Activated CD4-positive, CD25-positive, alpha-beta regulatory T cell treated with anti-CD3 and anti-CD28 coated beads, Interleukin-2, amount 50 U/mL, for 16 hours (primary cell): ENCODE measurements around the gene OTP.

Experiments
- DNase-seq: peaks from one replicate; pipeline ENCODE4 v3.0.0-alpha.2; 2020; ENCODE audit warnings: low read depth, low spot score

Gene OTP

DNA sequence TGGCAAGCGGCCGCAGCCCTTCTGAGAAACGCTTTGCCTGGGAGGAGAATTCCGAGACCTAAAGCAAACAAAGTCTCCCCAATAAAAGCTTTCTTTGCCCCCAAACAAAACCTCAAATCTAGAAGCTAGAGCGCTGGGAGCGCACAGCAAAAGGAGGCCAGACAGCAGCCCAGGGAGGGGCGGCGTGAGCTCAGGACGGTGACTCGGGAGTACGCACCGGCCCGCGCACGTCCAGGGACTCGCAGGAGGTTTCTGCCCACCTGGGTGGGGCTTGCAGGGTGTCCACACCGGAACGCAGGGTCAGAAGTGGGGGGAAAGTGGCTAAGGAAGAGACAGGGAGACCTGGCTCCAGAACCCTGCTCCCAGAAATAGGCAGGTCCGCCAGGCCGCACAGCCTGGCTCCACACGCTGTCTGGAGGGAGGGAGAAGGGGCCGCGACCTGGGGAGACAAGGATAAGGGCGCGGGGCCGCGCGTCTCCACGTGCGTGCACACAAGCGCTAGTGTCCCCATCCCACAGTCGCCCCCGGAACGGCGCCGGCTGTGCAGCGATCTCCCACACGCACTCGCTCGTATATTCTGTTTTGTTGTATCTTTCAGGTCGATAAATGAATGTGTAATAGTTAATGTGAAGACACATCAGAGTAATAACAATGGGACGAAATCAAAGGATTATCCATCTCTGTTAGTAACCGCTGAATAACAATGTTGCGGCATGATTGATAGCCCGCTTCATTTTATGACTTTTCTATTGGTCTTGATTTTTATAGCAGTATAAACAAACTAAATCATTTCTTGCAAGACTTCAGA lies 2.3 kb upstream of the OTP start:
- DNase-seq, result no peak

DNA sequence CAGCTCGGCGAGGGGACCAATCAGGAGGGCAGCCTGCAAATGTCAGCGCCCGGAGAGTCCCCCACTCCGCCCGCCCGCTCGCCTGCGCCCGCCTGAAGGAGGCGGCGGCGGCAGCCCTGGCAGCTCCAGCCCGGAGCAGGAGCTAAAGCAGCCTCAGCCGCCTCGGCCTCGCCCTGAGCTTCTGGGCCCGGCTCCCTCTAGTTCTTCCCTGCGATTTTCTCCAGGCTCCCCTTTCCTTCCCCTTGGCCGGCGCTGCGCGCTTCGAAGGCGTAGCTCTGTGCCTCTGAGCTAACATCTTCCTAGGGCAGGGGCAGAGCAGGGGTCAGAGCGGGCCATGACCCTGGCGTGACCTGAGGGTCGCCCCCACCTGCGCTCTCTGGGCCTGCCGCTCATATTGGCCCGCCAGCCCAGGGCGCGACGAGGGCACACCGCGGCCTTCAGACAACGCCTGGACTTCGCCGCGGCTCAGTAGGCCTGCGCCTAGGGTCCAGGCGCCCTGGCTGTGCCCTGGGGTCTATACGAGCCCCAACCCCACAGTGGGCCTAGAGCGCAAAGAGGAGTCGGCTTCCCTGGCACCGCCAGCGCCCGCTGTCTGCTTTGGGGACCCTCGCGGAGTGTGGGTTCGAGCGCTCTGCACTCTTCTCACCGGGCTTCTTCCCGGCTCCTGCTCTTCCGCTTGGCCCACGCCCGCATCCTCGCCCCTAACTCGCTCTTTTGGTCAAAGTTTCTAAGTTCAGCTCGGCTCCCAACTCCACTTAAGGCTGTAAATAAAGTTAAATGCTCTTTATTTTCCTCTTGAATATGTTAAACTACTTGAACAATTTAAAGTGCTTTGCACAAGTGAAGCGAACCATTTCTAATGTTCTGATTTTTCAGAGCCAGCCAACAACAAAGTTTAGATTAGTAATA lies 504 bp upstream of the OTP start:
- no peak for DNase-seq

DNA sequence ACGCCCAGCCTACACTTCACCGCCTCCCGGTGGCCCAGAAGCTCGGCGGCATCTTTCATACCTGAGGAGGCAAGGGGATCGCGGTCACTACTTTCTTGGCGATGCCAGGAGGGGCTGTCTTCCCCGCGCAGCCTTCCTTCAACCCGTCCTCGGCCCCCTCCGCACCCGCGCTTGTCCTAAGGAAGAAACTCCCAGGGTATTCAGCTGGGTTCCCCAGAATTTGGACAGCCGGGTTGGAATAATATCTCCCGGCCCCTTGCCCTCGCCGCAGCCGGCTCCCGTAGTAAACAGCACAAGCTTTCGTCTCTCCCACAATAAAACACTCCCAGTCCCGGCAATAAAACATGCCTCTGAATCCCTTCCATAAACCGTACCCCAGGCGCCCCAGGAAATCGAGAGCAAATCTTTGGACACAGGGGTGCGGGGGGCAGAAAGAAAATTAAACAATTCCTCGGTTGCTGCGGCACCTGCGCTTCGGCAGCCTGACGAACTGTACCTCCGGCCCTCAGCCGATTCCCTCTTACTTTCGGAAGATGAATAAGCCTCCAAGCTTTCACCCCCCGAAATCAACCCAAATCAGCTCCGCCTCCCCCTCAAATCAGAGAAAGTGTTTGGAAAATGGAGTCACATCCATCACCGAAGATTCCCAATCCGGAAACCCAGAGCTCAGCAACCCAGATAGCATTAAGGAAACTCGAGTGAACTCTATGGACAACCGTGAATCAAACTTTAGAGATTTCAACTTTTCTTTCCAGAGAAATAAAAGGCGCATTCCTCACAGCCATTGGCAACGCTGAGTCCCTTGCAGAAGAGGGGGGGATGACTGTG lies 1.1 kb downstream of the OTP start:
- no peak for DNase-seq

DNA sequence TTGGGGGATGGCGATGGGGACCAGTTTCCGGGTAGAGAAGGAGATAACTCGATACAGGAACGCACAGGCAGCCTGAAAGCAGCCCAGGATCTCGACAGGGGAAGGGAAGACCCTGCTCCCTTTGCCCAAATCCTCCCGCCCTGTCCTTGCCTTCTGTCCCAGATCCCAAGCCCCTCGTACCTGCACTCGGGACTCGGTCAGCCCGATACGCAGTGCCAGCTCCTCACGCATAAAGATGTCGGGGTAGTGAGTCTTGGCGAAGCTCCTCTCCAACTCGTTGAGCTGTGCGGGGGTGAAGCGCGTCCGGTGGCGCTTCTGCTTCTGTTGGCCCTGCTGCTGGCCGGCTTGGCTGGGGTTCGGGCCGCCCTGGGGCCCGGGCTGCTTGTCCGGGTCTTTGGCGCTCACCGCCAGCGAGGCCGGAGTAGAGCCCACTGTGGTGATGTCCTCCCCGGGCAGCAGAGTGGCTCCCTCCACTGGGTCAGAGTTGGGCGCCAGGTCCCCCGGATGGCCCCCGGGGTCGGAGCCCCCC lies 1.8 kb downstream of the OTP start:
- DNase-seq, result no peak

DNA sequence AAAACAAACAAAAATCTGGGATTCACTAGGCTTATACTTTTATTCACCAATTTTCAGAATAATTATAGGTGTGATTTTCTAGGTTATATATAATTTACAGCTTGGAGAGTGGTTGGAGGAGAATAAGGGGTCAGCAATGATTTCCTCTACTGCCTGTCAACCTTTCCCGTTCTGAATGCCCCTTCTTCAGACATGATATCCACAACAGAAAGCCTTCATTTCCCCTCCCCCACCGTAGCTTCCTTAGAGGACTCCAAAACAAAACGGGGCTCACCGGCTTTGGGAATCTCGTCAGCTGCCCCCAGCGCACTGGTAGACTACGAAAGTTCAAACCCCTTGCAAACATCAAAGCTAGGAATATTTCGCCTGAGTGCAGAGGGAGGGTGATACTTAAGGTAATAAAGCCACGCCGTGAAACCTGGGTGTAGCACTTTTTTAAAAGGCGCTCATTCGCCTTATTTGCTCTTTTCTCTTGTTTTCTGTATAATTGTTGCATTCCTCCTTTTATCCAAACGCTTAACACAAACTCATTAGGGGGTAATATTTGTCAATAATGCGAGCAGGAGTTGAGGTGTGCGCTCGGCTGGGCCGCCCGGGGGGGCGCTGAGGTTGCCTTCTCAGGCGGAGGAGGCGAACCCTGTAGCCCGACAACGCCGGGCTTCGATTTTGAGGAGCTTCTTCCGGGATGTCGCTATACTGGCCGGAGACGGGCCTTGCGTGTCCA lies 2.4 kb downstream of the OTP start:
- no peak for DNase-seq

DNA sequence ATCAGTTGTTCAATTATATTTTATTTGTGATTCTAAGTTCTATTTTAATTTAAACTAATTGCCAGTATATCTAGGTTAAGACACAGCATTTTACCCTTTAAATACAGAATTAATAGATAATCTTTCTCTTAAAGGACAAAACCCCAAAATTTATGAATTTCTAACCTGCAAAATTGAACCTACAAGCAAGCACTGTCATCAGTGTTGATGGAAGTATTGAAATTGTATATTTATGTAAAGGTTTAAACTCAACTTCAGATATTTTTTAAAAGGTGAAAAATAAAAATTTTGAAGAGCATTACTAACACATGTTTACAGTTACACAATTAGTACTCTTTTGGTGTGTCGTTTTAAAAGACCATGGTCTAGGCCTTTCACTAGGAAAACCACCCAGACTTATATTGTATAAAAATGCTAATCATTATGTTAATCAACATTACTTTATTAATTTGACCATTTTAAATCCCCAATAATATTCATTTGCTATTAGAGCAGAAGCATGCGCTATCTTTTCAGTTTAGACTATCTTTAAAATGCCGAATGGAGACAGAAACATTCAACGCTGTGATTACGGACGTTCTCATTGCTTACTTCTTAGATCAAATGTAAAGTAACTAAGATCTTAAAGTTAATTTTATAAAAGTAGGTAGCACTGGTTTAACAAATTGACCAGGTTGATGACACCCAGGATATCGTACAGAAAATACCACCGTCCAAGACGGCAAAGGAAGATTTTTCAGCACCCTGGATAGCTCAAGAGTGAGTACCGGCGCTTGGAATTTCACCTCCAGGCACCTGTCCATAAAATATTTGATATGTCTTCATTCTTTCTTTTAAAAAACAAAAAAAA lies 3.2 kb downstream of the OTP start:
- no peak for DNase-seq

DNA sequence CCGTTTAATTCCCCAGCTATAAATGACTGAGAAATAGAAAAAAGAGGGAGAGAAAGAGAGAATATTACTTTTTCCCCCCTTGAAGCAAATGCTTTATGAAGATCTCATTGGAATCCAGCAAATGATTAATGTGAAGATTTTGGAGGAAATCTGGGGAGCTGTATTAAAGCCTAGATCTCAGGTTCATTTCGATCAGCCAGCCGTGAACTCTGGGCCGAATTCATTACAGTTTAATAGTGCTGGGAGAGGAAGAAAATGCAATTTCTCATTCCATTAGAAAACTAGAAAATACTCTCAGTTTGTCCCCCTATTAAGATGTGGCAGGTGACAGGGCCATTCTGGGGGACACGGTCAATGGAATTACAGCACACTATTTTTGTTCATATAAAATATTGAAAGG lies 4.8 kb downstream of the OTP start:
- DNase-seq, result no peak

DNA sequence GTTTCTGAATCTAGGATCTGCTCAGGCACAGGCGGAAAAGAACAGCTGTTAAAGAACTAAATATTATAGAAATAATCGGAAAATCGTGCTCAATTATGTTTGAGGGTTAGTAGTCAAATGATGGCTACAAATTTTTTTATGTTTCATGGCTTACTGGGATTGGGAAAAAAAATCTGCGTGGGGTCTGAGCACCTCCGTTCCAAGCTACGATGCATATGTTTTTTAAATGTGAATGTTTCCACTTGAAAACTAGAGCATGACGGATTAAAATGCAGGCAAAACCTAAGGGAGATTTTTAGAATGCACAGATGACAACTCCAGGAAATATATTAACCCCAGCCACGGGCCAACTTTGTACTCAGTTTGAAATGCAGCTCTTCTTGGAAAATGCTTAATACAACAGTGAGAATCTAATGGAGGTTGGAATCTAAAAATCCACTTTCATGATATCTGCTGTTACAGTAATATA lies 5.3 kb downstream of the OTP start:
- DNase-seq, result no peak

DNA sequence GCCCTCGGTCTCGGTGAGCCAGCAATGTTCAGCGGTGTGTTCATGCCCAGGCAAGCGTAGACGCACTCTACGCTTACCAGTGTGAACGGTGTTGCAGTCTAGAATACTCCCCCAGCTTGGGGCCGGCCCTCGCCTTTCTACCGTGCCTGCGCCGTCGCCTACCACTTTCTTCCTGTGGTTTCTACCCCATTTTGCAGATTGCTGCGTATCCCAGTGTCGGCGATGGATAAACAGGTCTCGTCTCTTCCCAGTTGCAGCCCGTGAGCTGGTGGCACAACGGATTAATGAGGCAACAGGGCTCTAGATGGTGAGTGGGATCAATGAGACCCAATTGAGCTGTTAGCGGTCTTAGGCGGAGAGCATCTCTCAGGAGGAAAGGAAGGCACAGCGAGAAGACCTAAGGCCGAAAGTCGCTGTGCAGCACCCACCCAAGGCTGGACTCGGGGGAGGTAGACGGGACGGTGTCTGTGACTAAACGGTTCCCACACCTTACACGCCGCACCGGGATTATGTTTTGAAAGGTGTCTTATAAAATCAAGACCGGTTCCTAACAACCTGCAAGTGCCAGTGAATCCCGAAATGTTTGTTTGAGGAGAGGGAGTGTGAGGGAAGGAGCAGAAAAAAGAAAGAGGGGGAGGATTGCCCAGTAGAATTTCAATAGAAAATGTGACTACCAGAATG lies 5.8 kb downstream of the OTP start:
- DNase-seq, result no peak

DNA sequence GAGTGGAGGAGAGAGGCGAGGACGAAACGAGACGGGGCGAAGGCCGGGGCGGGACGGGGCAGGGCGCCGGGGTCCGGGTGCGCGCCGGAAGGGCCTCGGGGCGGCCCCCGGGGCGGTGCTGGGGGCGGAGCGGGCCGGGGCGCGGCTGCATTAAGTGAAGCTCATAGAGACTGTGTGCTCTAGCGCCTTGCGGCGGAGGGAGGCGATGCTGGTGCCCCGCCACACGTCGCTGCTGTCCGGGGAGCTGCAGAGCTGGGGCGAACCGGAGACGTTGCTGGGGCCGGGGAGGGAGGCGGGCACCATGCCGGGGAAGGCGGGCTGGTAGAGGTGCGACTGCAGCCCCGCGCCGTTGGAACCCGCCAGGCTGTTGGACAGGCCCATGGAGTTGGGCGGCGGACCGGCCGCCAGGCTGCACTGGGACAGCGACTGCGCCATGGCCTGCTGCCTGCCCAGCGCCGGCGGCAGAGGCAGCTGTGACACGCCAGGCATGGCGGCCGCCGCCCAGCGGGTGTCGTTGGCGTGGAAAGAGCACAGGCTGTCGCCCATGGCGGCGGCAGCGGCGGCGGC lies 8.3 kb downstream of the OTP start:
- no peak for DNase-seq

DNA sequence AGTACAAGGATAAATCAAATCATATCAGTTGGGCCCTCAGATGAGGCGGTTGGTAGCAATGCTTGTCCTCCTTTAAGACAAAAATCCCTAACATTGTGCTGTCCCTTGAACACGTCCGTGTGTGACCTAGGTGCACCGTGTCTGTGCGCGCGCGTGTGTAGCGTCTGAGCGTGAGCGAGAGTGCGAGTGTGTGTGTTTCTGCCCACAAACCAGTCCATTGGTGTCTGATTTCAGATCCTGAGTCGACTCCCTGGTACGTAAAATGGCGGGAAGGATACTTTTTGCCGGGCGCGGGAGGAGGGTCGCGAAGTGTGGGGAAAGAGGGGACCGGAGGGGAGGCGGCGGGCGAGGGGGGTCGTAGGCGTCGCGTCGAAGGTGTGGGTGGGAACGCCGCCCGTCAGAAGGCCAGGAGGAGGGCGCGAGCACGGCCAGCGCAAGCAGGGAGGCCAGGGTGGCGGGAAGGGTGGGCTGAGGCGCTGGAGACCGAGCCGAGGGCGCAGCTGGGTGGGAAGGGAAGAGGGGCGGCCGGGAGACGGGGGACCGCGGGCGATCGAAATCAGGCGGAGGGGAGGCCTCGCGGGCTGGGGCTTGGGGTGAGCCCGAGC lies 8.9 kb downstream of the OTP start:
- DNase-seq, result no peak

DNA sequence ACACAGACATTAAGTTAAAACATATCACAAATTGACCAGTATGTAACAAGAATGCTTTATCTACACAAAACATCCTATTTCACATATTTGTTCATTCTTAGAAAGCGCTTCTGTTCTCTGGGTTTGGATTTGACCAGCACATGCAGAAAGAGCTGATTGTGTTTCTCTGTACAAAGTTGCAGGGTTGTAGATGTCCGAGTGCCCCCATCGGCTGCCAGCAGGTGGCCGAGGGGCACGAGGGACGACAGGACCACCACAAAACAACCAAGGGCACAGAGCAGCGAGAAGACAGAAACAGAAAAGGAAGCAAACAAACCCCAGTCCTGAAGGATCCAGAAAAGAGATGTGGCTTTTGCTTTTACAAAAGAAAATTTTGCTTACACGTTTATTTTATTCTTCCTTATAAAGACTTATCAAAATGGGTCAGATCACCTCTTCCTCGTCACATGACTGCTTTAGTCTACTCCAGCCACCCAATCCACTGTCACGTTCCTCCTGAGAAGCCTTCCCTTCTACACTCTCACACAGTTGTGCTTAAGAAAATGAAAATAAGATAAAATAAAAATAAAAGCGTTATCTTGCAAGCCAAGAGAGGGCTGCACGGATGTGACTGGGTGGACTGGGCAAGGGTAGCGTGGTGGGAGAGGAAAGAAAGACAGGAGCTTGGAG lies 9.5 kb downstream of the OTP start:
- no peak for DNase-seq

DNA sequence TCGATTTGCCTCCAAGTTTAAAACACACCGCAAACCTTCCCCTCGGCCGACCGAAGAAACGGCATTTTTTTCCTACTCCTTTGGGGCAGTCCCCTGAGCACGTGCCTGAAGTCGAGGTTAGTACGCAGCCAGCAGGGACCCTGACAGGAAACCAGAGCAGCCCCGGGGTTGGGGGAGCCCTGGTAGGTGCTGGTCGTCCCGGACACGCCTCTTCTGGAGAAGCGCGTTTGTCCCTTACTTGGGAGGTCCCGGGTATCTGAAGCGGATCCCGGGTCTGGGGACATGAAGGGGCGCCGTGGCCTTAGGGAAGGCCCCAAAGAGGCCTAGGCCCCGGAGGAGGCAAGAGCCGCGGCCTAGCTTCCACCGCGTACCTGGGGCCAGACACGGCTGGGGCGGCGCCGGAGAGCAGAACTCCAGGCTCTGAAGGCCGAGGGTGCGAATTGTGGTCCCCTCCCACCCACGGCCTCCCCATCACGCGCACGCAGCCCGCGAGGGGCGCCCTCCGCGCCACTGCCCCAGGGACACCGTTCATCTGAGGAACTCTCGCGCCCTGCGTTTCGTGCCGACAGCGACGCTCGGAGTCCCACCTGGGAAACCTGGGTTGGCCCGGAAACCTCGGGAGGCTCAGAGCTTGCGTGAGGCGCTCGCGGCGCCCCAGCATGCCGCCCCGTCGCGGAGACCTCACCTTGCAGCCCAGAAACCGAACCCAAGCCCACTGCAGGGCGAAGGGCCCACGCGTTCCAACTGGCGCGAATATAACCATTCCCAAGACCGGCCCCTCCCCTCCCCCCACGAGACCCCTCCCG lies 10.4 kb downstream of the OTP start:
- DNase-seq, result no peak

DNA sequence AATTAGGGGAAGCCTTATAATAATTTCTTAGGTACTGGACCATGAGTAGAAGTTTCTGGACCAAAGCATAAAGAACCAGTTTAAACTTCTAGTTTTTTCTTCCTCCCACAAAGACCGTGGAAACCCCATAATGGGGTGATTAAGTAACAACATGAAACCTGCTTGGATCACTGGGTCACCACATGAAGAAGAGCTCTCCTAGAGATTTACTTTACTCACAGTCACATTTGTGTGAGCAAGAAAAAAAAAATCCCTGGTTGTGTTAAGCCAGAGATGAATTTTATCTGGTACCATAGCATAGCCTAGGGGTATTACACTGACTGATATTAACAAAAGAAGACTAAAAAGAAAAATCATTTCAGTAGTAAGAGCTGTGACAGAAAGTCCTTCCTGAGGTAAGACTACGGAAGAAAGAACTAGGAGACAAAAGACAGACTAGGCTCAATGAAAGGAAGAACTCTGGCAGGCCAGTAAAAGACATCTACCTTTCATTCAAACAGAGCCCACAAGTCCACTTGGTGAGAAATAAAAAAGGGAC lies 15.2 kb downstream of the OTP start:
- no peak for DNase-seq

DNA sequence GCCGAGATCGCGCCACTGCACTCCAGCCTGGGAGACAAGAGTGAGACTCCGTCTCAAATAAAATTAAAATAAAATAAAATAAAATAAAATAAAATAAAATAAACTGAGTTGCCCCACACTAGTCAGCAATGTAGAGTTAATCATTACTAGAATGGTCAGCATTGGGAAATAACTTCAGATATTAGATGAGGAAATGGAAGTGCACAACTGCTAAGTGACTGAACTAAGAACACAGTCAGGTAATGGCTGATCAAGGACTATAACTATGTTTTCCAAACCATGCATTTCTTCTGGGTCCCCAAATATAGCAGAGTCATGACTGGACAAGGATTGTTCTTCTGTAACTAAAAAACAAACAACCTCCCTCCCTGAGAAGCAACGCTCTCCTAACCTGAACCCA lies 17.1 kb downstream of the OTP start:
- no peak for DNase-seq

DNA sequence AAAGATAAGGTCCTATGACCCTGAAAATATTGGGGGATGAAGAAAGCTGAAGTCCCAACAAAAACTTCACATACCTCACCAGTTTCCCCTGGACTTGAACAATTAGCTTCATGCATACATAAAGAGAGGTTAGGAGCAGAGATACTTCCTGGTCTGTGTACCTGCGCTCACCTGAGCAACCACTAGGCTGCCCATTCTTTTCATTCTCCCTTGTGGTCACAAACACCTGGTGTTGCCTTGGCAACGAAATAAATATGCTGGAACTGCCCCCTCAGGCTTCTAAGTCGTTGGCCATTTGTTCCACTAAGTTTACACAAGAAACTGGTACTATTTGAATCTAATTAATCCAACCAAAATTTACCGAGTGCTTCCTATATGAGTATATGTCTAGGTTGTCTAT lies 18.1 kb downstream of the OTP start:
- DNase-seq, result no peak

DNA sequence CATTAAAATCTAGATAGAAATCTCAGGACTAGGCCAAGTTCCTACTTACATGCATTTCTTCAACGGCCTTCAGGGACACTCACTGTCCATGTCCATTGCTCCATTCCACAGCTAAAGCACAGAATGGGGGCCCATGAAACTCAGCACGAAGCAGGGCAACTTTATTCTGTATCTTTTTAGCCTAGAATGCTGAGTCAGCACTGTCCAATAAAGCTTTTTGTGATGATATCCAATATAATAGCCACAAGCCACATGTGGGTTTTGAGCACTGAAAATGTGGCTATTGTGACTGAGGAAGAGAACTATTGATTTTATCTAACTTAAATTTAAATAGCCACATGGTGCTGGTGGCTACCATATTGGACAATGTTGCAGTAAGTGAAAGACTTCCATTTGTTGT lies 21.6 kb downstream of the OTP start:
- DNase-seq, result no peak
